HL-60 (cell line): ENCODE data around the gene ROR1.

ENCODE experiments used
- DNase-seq, 2 experiments: peaks; one replicate each; pipeline ENCODE4 v3.0.0-alpha.2; 2010 to 2020; ENCODE audit warnings: low read depth in 1 of 2, low spot score in 1 of 2
- H3K27ac ChIP-seq: fragments of 250-450 bp; sonication (Bioruptor Pico); replicated peaks from 2 replicates; pipeline ENCODE4 v1.5.1; 2020; ENCODE audit warnings: mild to moderate bottlenecking, moderate library complexity
- H3K27me3 ChIP-seq: fragments of 250-450 bp; sonication (Bioruptor Pico); 2 replicates; pipeline ENCODE4 v1.5.1; 2021; ENCODE audit warnings: mild to moderate bottlenecking, moderate library complexity; ENCODE audit not compliant: insufficient read depth, poor library complexity, severe bottlenecking
- H3K4me3 ChIP-seq: replicated peaks from 2 replicates; pipeline ENCODE4 v1.5.1; 2011; ENCODE audit warnings: mild to moderate bottlenecking, control low read depth, low read length; ENCODE audit not compliant: insufficient read depth
- GABPA ChIP-seq: IDR thresholded peaks from 2 replicates; pipeline ENCODE4 v1.6.1; 2012; ENCODE audit warnings: low read depth
- POLR2AphosphoS5 ChIP-seq: IDR thresholded peaks from 2 replicates; pipeline ENCODE4 v1.6.1; 2012; ENCODE audit warnings: low read depth
- SPI1 ChIP-seq: IDR thresholded peaks from 2 replicates; pipeline ENCODE4 v1.6.1; 2012; ENCODE audit warnings: low read depth, mild to moderate bottlenecking, borderline replicate concordance
- TF ChIP-seq, protein P1 (sequence below): IDR thresholded peaks from 2 replicates; pipeline ENCODE4 v1.6.1; 2012; ENCODE audit warnings: low read depth; ENCODE audit not compliant: insufficient replicate concordance
- TF ChIP-seq, protein P2 (sequence below): IDR thresholded peaks from one replicate; pipeline ENCODE4 v1.5.1; 2011; ENCODE audit warnings: low read length, control low read depth, inconsistent platforms; ENCODE audit not compliant: insufficient read depth

The ROR1 gene

DNA sequence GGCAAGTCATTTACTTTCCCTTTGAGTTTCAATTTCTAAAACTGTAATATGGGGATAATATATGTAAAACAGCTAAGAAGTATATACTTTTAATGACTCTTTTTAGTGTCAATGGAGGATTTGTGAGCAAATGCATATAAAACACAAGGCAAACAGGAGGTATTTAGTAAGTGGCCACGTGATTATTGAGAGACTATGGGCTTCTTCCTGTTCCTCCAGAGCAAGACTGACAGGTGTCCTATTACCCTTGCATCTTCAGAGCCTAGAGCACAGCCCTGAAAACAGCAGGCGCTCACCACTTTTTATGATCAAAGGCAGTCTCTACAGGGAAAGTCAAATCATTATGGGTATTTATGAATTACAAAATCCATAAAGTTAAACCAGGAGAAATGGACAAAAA is 941 bp upstream of the ROR1 start:
- no peak overlapping the region for H3K4me3 ChIP-seq
- no peak overlapping the region for H3K27ac ChIP-seq

DNA sequence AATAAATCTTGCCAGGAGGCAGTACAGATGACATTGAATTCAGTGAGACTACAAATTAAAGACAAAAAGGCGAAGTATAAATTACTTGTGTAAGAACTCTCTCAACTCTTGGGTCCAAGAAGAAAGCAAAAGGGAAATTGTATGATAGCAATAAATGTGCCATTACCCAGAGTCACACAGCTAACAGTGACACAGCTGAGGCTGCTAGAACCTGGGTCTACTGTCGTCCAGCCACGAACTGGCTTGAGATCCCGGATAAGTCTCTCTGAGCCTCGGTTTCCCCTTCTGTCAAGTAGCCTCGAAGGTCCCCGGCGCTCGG is 362 bp upstream of the ROR1 start:
- no peak for DNase-seq
- Histone ChIP-seq H3K27me3 (peaks cover 40% of the 10 kb centered on the region), H3K4me3 (no peak overlapping the region), H3K27ac (no peak overlapping the region)
- TF ChIP-seq SPI1 (no peak), POLR2AphosphoS5 (no peak), GABPA (no peak)
- TF ChIP-seq, protein P1, sequence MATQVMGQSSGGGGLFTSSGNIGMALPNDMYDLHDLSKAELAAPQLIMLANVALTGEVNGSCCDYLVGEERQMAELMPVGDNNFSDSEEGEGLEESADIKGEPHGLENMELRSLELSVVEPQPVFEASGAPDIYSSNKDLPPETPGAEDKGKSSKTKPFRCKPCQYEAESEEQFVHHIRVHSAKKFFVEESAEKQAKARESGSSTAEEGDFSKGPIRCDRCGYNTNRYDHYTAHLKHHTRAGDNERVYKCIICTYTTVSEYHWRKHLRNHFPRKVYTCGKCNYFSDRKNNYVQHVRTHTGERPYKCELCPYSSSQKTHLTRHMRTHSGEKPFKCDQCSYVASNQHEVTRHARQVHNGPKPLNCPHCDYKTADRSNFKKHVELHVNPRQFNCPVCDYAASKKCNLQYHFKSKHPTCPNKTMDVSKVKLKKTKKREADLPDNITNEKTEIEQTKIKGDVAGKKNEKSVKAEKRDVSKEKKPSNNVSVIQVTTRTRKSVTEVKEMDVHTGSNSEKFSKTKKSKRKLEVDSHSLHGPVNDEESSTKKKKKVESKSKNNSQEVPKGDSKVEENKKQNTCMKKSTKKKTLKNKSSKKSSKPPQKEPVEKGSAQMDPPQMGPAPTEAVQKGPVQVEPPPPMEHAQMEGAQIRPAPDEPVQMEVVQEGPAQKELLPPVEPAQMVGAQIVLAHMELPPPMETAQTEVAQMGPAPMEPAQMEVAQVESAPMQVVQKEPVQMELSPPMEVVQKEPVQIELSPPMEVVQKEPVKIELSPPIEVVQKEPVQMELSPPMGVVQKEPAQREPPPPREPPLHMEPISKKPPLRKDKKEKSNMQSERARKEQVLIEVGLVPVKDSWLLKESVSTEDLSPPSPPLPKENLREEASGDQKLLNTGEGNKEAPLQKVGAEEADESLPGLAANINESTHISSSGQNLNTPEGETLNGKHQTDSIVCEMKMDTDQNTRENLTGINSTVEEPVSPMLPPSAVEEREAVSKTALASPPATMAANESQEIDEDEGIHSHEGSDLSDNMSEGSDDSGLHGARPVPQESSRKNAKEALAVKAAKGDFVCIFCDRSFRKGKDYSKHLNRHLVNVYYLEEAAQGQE: no peak
- TF ChIP-seq, protein P2, sequence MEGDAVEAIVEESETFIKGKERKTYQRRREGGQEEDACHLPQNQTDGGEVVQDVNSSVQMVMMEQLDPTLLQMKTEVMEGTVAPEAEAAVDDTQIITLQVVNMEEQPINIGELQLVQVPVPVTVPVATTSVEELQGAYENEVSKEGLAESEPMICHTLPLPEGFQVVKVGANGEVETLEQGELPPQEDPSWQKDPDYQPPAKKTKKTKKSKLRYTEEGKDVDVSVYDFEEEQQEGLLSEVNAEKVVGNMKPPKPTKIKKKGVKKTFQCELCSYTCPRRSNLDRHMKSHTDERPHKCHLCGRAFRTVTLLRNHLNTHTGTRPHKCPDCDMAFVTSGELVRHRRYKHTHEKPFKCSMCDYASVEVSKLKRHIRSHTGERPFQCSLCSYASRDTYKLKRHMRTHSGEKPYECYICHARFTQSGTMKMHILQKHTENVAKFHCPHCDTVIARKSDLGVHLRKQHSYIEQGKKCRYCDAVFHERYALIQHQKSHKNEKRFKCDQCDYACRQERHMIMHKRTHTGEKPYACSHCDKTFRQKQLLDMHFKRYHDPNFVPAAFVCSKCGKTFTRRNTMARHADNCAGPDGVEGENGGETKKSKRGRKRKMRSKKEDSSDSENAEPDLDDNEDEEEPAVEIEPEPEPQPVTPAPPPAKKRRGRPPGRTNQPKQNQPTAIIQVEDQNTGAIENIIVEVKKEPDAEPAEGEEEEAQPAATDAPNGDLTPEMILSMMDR: no peak

More for the DNA sequence above, 941 bp upstream of the ROR1 start:
- peak in 1 of 2 experiments; percentile 1 for DNase-seq
- TF ChIP-seq, protein P2: no peak
- TF ChIP-seq POLR2AphosphoS5 (no peak), GABPA (no peak), SPI1 (no peak)
- TF ChIP-seq, protein P1: no peak
- H3K27me3 ChIP-seq: peaks cover 40% of the 10 kb centered on the region

DNA sequence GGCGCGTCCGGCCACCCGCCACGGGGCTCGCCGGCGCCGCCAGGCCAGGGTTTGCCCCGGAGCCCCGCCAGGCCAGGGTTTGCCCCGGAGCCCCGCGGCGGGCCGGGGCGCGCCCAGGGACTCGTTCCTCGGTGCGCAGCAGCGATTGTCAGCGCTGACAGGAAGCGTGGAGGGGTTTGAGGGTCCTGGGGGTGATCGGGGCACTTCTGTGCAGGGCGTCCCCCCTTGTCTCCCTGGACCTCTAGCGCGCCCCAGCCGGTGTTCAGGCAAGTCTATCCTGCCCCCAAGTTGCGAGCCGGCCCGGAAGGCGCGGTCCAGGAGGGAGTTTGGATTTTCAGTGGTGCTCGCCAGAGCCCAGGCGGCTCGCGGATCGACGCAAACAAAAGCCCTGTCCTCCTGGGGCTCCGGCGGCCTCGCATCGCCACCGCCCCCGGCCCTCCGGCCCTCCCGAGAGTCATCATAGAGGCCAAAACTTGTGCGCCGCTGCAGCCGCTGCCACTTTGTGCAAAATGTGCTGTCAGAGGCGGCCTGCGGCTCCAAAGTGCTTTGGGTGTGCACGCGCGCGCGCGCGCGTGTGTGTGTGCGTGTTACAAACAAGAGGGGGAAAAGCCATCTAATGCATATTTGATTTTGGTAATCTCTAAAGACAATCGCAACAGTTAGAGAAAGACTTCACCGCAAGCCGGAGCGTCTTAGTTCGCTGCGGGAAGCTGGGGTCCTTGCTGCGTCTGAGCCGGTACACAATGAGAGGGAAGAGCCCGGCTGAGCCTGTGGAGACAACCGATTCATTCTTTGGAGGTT is 1.0 kb downstream of the ROR1 start:
- TF ChIP-seq, protein P2: no peak
- no peak for TF ChIP-seq POLR2AphosphoS5
- no peak for TF ChIP-seq SPI1
- TF ChIP-seq, protein P1: no peak
- TF ChIP-seq GABPA: no peak
- Histone ChIP-seq H3K27me3 (peaks cover 43% of the 10 kb centered on the region), H3K4me3 (peak overlapping the region; percentile 22; the same call in 1 of the 2 replicates), H3K27ac (no peak overlapping the region)
- DNase-seq: no peak
